A549 (cell line): Measurements from ENCODE around the gene PTPRD. TPM values are rescaled to one million over a fixed set of nuclear protein-coding genes. Genes with fewer than 3 reads are reported as not detected.

ENCODE experiments used
- ATAC-seq, 2 experiments: fragments of 200-7000 bp in 1 of 2; fragments of >200 bp in 1 of 2; cut with Nextera tagmentation in 1 of 2; cut with Tn5 transposase in 1 of 2; 3 replicates each; pipeline versions ENCODE4 v1.8.0 to v1.9.1; 2018 to 2020; ENCODE audit warnings: mild to moderate bottlenecking in 1 of 2, moderate library complexity in 1 of 2
- CTCF ChIA-PET: fragments of 300-600 bp; sonication (Branson Sonifier 250); formaldehyde crosslinking; extraction: SDS; loops from one replicate; lab custom pipeline; 2021; ENCODE audit warnings: antibody characterized with exemption, inconsistent platforms; lab: Yijun Ruan, JAX
- POLR2A ChIA-PET: fragments of 350-600 bp; formaldehyde crosslinking; extraction: SDS; loops from one replicate; lab custom pipeline; 2021; ENCODE audit warnings: antibody characterized with exemption, inconsistent platforms; lab: Yijun Ruan, JAX
- DNase-seq, 2 experiments: peaks; one replicate each; pipeline versions ENCODE4 v3.0.0 to v3.0.0-alpha.2; 2011 to 2016; ENCODE audit warnings: low read depth in 1 of 2, low spot score in 1 of 2
- FAIRE-seq: peaks from 2 replicates; lab custom pipeline; 2011; peaks lifted over from hg19 to GRCh38; lab: Jason Lieb, UNC
- H3K27ac ChIP-seq, 2 experiments: fragments of >200 bp; sonication (Bioruptor Twin); formaldehyde crosslinking; 3 replicates each; pipeline ENCODE4 v1.5.1; 2016 to 2017
- H3K4me1 ChIP-seq: fragments of >200 bp; sonication (Bioruptor Twin); formaldehyde crosslinking; 3 replicates; pipeline ENCODE4 v1.6.1; 2016
- H3K4me2 ChIP-seq: fragments of >200 bp; sonication (Bioruptor Twin); formaldehyde crosslinking; 3 replicates; pipeline ENCODE4 v1.6.1; 2016
- H3K4me3 ChIP-seq: fragments of >200 bp; sonication (Bioruptor Twin); formaldehyde crosslinking; 3 replicates; pipeline ENCODE4 v1.5.1; 2016
- H3K9me3 ChIP-seq: fragments of >200 bp; sonication (Bioruptor Twin); formaldehyde crosslinking; 3 replicates; pipeline ENCODE4 v1.6.1; 2016
- BCL3 ChIP-seq: fragments of >200 bp; sonication (Bioruptor Twin); formaldehyde crosslinking; IDR thresholded peaks from 3 replicates; pipeline ENCODE4 v1.6.1; 2016
- BHLHE40 ChIP-seq: IDR thresholded peaks from 2 replicates; pipeline ENCODE4 v1.6.1; 2012; ENCODE audit warnings: low read depth, low read length, inconsistent platforms
- CHD4 ChIP-seq: fragments of 200-600 bp; sonication (generic); IDR thresholded peaks from 2 replicates; pipeline ENCODE4 v1.6.1; 2016; ENCODE audit warnings: antibody characterized with exemption, mild to moderate bottlenecking, borderline replicate concordance
- CTCF ChIP-seq: fragments of >200 bp; sonication (Bioruptor Twin); formaldehyde crosslinking; IDR thresholded peaks from 3 replicates; pipeline ENCODE4 v1.5.1; 2016
- E2F6 ChIP-seq: IDR thresholded peaks from 2 replicates; pipeline ENCODE4 v1.6.1; 2012; ENCODE audit warnings: low read depth, borderline replicate concordance
- ELK1 ChIP-seq: fragments of 150-350 bp; IDR thresholded peaks from 2 replicates; pipeline ENCODE4 v1.6.1; 2014; ENCODE audit warnings: low read depth, mild to moderate bottlenecking, low read length
- FOXS1 ChIP-seq: fragments of 250-450 bp; sonication (Bioruptor Pico); IDR thresholded peaks from 2 replicates; pipeline ENCODE4 v1.5.0; 2020; ENCODE audit warnings: mild to moderate bottlenecking, moderate library complexity
- GATA3 ChIP-seq: IDR thresholded peaks from 2 replicates; pipeline ENCODE4 v1.6.1; 2012; ENCODE audit warnings: borderline replicate concordance
- HMGXB4 ChIP-seq: fragments of 250-450 bp; sonication (Bioruptor Pico); IDR thresholded peaks from 2 replicates; pipeline ENCODE4 v1.5.0; 2021; ENCODE audit warnings: mild to moderate bottlenecking, moderate library complexity, borderline replicate concordance
- HOXA7 ChIP-seq: fragments of 250-450 bp; sonication (Bioruptor Pico); IDR thresholded peaks from 2 replicates; pipeline ENCODE4 v1.5.0; 2020; ENCODE audit warnings: mild to moderate bottlenecking, moderate library complexity
- HOXB5 ChIP-seq: fragments of 250-450 bp; sonication (Bioruptor Pico); IDR thresholded peaks from 2 replicates; pipeline ENCODE4 v1.5.0; 2020; ENCODE audit warnings: mild to moderate bottlenecking, moderate library complexity
- JUN ChIP-seq, 2 experiments: fragments of >200 bp; sonication (Bioruptor Twin); formaldehyde crosslinking; IDR thresholded peaks; 2 replicates in 1 of 2; 3 replicates in 1 of 2; pipeline ENCODE4 v1.6.1; 2016 to 2017
- JUNB ChIP-seq: fragments of >200 bp; sonication (Bioruptor Twin); formaldehyde crosslinking; IDR thresholded peaks from 2 replicates; pipeline ENCODE4 v1.6.1; 2016
- MAX ChIP-seq: IDR thresholded peaks from 2 replicates; pipeline ENCODE4 v1.6.1; 2012
- POLR2A ChIP-seq: IDR thresholded peaks from 2 replicates; pipeline ENCODE4 v1.6.1; 2012; ENCODE audit warnings: mild to moderate bottlenecking, low read length
- POLR2AphosphoS2 ChIP-seq: conservative IDR thresholded peaks from 2 replicates; pipeline ENCODE4 v1.6.1; 2012; ENCODE audit warnings: low read length, improper control_type of control experiment, inconsistent platforms
- RARB ChIP-seq: fragments of 250-450 bp; sonication (Bioruptor Pico); IDR thresholded peaks from 2 replicates; pipeline ENCODE4 v1.8.0; 2021; ENCODE audit warnings: mild to moderate bottlenecking, moderate library complexity
- RCOR1 ChIP-seq: fragments of 150-350 bp; IDR thresholded peaks from 2 replicates; pipeline ENCODE4 v1.6.1; 2014; ENCODE audit warnings: antibody characterized with exemption, low read length, low read depth
- RFX5 ChIP-seq: fragments of 450-650 bp; IDR thresholded peaks from 2 replicates; pipeline ENCODE4 v1.7.1; 2014; ENCODE audit warnings: antibody characterized with exemption, mild to moderate bottlenecking, moderate library complexity
- SREBF2 ChIP-seq: fragments of 450-650 bp; IDR thresholded peaks from 2 replicates; pipeline ENCODE4 v1.6.1; 2014; ENCODE audit warnings: mild to moderate bottlenecking, moderate library complexity
- TP53 ChIP-seq: fragments of 250-450 bp; sonication (Bioruptor Pico); IDR thresholded peaks from 2 replicates; pipeline ENCODE4 v1.5.0; 2021; ENCODE audit warnings: mild to moderate bottlenecking, moderate library complexity
- ZFP36 ChIP-seq: fragments of 450-650 bp; IDR thresholded peaks from 2 replicates; pipeline ENCODE4 v1.6.1; 2014; ENCODE audit warnings: borderline replicate concordance; ENCODE audit not compliant: partially characterized antibody
- WGBS: methylation state at CpG from one replicate; pipeline ENCODE4 v1.1.6; 2017; ENCODE audit errors: missing lambda C conversion rate; 5-methylcytosine and 5-hydroxymethylcytosine counted together
- polyA plus RNA-seq, 4 experiments: library from polyadenylated mRNA; depleted of rRNA in 3 of 4; stranded (reverse); fragments of >200 nt; fragmentation: RNase III in 1 of 4; extraction: RNeasy Plus Mini Kit Qiagen cat#74134 plus additional on column Dnase treatment in 1 of 4; gene quantifications; 2 replicates in 3 of 4; 3 replicates in 1 of 4; pipeline ENCODE4 v1.2.3, GENCODE V29; 2011 to 2017

The PTPRD gene
- polyA plus RNA-seq, 2 of the 4 experiments (the other 2 are of a cell fraction), result 0.39 to 1.3 TPM

GRCh38 chr9:8348756-8349155 lies 2264.0 kb downstream of the PTPRD start (continued):
- TF ChIP-seq HMGXB4 (CRISPR knock-in tag) (no peak), CTCF (no peak), RFX5 (no peak), BCL3 (no peak), POLR2A (no peak), JUN (IDR thresholded peaks at IDR 0.05) (no peak), POLR2AphosphoS2 (no peak)
- TF ChIP-seq, all 56 proteins: peak for 0

GRCh38 chr9:8346296-8346695 lies 2266.5 kb downstream of the PTPRD start:
- TF ChIP-seq CHD4, result no peak
- TF ChIP-seq E2F6, result no peak
- no peak for TF ChIP-seq POLR2AphosphoS2
- no peak for TF ChIP-seq RFX5
- no peak for TF ChIP-seq FOXS1 (CRISPR knock-in tag)
- no peak for TF ChIP-seq JUNB
- no peak for TF ChIP-seq RARB (CRISPR knock-in tag)
- no peak for TF ChIP-seq HOXB5 (CRISPR knock-in tag)
- no peak for TF ChIP-seq RCOR1
- TF ChIP-seq TP53 (CRISPR knock-in tag), result no peak
- no peak for TF ChIP-seq MAX
- no peak for TF ChIP-seq CTCF
- no peak for TF ChIP-seq ELK1
- TF ChIP-seq HOXA7 (CRISPR knock-in tag), result no peak
- no peak for TF ChIP-seq BCL3
- TF ChIP-seq HMGXB4 (CRISPR knock-in tag), result no peak
- TF ChIP-seq BHLHE40, result no peak
- no peak for TF ChIP-seq ZFP36
- no peak for TF ChIP-seq GATA3
- TF ChIP-seq SREBF2, result no peak
- CTCF ChIA-PET, result no interaction called here
- 48% methylated on average over 4 of the region's 4 CpGs for WGBS
- DNase-seq (no peak), FAIRE-seq (no peak), ATAC-seq (no peak)
- Histone ChIP-seq H3K4me2 (no peak overlapping the region), H3K9me3 (no peaks in the 10 kb centered on the region), H3K27ac (no peak overlapping the region), H3K4me3 (no peak overlapping the region), H3K4me1 (no peaks in the 10 kb centered on the region)
- POLR2A ChIA-PET, result no interaction called here
